Pancreas (tissue), 10 donors: ENCODE measurements around the gene TTC6. TPM values are rescaled to one million over a fixed set of nuclear protein-coding genes. Genes with fewer than 3 reads are reported as not detected.
A peak's percentile ranks its signal among the peaks of the same experiment; 100 is the strongest.

ENCODE experiments used
- ATAC-seq, 4 donors: fragments of 200-7000 bp; cut with Tn5 transposase; one replicate each; pipeline versions ENCODE4 v1.8.0 to v1.9.1; 2020; ENCODE audit warnings: mild to moderate bottlenecking in 4 of 4, moderate library complexity in 4 of 4
- DNase-seq, 6 donors: peaks; one replicate each; pipeline ENCODE4 v3.0.0-alpha.2; 2020
- FAIRE-seq: peaks from 2 replicates; lab custom pipeline; 2012; peaks lifted over from hg19 to GRCh38; lab: Jason Lieb, UNC
- H3K27ac ChIP-seq, 4 donors: fragments of 200-600 bp; sonication (generic); 1 replicate in 3 of 4; 2 replicates in 1 of 4; pipeline versions ENCODE4 v1.5.0 to v1.8.0; 2020
- H3K27me3 ChIP-seq, 4 donors: fragments of 200-600 bp; one replicate each; pipeline ENCODE4 v1.8.0; 2021
- H3K36me3 ChIP-seq, 3 donors: fragments of 200-600 bp; sonication (generic) in 1 of 3; one replicate each; pipeline versions ENCODE4 v1.5.0 to v1.8.0; 2020 to 2021
- H3K4me1 ChIP-seq, 3 donors: fragments of 200-600 bp; one replicate each; pipeline ENCODE4 v1.8.0; 2021
- H3K4me3 ChIP-seq, 4 donors: fragments of 200-600 bp; sonication (generic) in 2 of 4; one replicate each; pipeline versions ENCODE4 v1.5.0 to v1.8.0; 2020 to 2021
- H3K9me3 ChIP-seq, 4 donors: fragments of 200-600 bp; one replicate each; pipeline ENCODE4 v1.8.0; 2021
- WGBS, 2 donors: extraction: QIAGEN DNeasy Blood & Tissue Kit; methylation state at CpG; one replicate each; pipeline ENCODE4 v1.1.7; 2013; 5-methylcytosine and 5-hydroxymethylcytosine counted together
- intact Hi-C, 3 donors: fragments of 100-400 bp; cut with DNase I; formaldehyde crosslinking; loops; one replicate each; pipeline versions ENCODE4 v1.11.1 to v1.14.2; 2022
- polyA plus RNA-seq, 2 donors: library from polyadenylated mRNA; stranded (reverse); fragments of 200-250 nt; gene quantifications; one replicate each; pipeline ENCODE4 v1.2.3, GENCODE V29; 2013
- total RNA-seq, 6 donors: library from RNA; stranded (reverse); fragmentation: NEBNext Ultra II Directional in 4 of 6; extraction: Animal tissue kit (Norgen Biotek cat#: 25700) in 4 of 6; gene quantifications; one replicate each; pipeline versions ENCODE4 v1.2.1 to v1.2.4, GENCODE V29; 2021 to 2023
- TF ChIP-seq, protein P1 (sequence below), 4 donors: fragments of 200-600 bp; sonication (generic) in 3 of 4; IDR thresholded peaks; one replicate each; pipeline versions ENCODE4 v1.5.0 to v1.8.0; 2021; ENCODE audit warnings: antibody characterized with exemption in 4 of 4
- donor health status: healthy with polysubstance abuse.
- donor health status: DM: no; HTN: no; CAD: no; lungs with moderate emphysema.
- donor health status: DM: no; HTN: no; CAD: no.
- donor health status: control.
- donor health status: control.
- donor health status: Bipolar disorder and iron deficiency.
- donor health status: DM: yes; HTN: yes; CAD: no.
- donor health status: DM: no; HTN: no; CAD: no.
- donor health status: DM: no; HTN: no; CAD: no.
- donor health status: DM: yes; HTN: yes; CAD: no.

The TTC6 gene
- total and polyA plus RNA-seq, 8 donors: under 0.01 to 0.43 (median 0.19) TPM; not detected in 3

DNA sequence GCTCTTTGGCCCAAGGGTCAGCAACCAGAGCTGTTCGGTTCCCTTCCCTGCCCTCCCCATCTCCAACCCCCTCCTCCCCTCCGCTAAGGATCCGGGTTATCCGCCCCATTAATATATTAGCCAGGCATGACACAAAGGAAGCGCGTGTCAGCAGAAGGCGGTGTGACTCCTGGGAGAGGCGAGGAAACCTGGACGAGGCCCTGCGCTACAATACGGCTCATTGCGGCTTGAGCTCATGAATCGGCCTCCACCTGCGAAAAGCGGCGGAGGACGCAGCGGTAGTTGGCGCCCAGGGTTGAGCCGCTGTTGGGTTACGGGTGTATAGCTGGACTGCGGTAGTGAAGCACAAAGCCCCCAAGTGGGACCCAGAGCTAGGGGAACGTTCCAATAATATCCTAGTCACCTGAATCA, 10.3 kb upstream of the TTC6 start:
- ATAC-seq (peak in 1 of 4 donors; percentile 22), FAIRE-seq (no peak)

DNA sequence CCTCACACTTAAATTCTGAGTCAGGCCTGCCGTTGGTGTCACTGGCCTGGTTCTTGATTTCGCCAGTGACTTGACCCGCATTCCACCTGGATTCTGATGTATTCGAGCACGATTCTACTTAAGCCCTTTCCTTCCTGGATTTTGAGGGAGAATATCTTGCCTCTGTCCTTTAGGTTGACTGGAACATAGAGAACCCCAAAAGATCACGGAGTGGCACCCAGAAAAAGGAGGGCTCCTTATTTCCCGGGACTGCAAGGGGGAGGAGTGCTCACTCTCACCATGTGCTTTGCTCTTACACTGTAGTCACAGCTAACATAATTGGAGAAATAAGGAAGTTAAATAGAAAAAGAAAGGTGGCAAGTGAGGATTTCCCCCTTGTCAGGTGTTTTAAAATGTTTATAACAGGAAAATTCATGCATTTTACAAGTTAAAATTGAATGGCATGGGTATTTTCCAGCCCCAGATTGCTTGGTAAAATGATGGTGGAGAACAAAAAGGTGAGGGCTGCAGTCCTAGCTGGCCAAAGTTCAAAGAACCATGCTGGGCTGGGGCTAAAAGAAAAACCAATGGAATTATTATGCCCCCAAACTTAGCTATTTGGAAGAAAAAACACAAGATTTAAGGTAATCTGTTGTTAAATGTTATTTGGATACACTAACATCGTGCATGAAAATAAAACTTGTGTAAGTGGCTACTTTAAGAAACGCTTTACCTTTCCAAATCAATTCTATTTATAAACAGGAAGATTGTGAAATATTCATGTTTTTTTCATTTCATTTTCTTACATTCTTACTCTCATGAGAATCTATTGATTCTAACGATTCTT, 9.2 kb upstream of the TTC6 start:
- H3K36me3 ChIP-seq: no peaks in the 10 kb centered on the region
- no peak overlapping the region for H3K27ac ChIP-seq
- no peak for ATAC-seq
- intact Hi-C loops: no loop called here
- WGBS, 2 donors: 30 to 36% methylated on average over 10 of the region's 10 CpGs
- peaks cover 0 to 8% (median 0%) of the 10 kb centered on the region in 3 donors for H3K4me1 ChIP-seq
- FAIRE-seq: no peak
- DNase-seq: no peak
- peaks cover 9 to 38% (median 25%) of the 10 kb centered on the region in 4 donors for H3K27me3 ChIP-seq
- H3K9me3 ChIP-seq: peaks cover 0 to 3% (median 0%) of the 10 kb centered on the region in 4 donors
- TF ChIP-seq, protein P1, sequence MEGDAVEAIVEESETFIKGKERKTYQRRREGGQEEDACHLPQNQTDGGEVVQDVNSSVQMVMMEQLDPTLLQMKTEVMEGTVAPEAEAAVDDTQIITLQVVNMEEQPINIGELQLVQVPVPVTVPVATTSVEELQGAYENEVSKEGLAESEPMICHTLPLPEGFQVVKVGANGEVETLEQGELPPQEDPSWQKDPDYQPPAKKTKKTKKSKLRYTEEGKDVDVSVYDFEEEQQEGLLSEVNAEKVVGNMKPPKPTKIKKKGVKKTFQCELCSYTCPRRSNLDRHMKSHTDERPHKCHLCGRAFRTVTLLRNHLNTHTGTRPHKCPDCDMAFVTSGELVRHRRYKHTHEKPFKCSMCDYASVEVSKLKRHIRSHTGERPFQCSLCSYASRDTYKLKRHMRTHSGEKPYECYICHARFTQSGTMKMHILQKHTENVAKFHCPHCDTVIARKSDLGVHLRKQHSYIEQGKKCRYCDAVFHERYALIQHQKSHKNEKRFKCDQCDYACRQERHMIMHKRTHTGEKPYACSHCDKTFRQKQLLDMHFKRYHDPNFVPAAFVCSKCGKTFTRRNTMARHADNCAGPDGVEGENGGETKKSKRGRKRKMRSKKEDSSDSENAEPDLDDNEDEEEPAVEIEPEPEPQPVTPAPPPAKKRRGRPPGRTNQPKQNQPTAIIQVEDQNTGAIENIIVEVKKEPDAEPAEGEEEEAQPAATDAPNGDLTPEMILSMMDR (IDR thresholded peaks at IDR 0.05): no peak
- no peak overlapping the region for H3K4me3 ChIP-seq

More for the DNA sequence above, 10.3 kb upstream of the TTC6 start:
- H3K36me3 ChIP-seq: no peaks in the 10 kb centered on the region
- H3K9me3 ChIP-seq: peaks cover 0 to 3% (median 0%) of the 10 kb centered on the region in 4 donors
- peak overlapping the region in 1 of 4 donors; percentile 39 for H3K4me3 ChIP-seq
- TF ChIP-seq, protein P1 (IDR thresholded peaks at IDR 0.05): no peak
- H3K27me3 ChIP-seq: peaks cover 8 to 38% (median 22%) of the 10 kb centered on the region in 4 donors
- DNase-seq: peak in 1 of 6 donors; percentile 44
- intact Hi-C loops: no loop called here
- no peak overlapping the region for H3K27ac ChIP-seq
- peaks cover 0 to 8% (median 0%) of the 10 kb centered on the region in 3 donors for H3K4me1 ChIP-seq
- 23 to 28% methylated on average over 23 of the region's 23 CpGs for WGBS, 2 donors

DNA sequence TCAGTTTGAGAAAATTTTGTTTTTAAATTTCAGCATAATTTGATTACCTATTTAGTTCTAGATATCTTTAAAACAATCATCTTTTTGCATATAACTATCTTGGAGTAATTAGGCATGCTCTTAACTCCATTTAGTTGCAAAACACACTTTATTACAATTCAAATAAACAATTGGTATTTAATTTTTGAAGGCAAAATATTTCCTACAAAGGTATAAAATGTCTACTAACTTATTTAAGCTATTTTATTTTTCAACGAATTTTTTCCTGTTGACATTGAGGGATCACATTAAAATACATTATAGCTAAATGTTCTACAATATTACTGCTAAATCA, 8.7 kb upstream of the TTC6 start:
- no peak overlapping the region for H3K4me3 ChIP-seq
- FAIRE-seq (peak; percentile 69), DNase-seq (no peak), ATAC-seq (no peak)
- H3K9me3 ChIP-seq: peaks cover 0 to 3% (median 0%) of the 10 kb centered on the region in 4 donors
- intact Hi-C loops: no loop called here
- 4 to 6% methylated on average over 1 of the region's 1 CpG for WGBS, 2 donors
- H3K27ac ChIP-seq: no peak overlapping the region
- peaks cover 0 to 8% (median 0%) of the 10 kb centered on the region in 3 donors for H3K4me1 ChIP-seq
- TF ChIP-seq, protein P1 (IDR thresholded peaks at IDR 0.05): no peak
- H3K27me3 ChIP-seq: peaks cover 12 to 38% (median 25%) of the 10 kb centered on the region in 4 donors
- no peaks in the 10 kb centered on the region for H3K36me3 ChIP-seq

DNA sequence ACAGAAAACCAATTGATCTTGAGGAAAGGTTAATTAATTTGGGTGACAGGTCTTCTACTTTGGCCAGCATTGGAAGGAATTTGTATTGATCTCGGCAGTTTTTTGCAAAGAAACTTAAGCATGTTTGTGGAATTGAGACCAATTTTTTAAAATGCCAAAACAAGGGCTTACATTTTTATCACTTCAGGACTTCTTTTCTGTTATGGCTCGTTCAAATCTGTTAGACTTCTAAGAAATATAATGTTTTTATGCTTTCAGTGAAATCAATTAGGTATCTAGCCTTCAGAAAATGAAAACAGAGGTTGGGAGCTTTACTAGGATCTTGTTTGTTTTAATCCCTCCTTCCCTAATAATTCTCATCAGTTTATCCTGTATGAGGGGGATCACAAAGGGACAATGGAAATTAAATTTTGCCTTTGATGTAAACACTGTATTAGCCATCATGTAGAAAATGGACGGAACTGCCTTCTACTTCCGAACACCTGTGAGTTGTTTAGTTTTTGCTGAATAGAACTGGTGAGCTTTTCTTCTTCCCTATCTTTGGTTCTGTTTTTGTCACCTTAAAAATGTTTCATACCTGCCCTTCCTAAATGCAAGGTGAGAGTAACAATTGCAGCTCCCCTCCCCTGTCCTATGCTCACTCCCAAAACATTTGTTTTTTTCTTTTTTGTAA, 8.2 kb upstream of the TTC6 start:
- WGBS, 2 donors: 29 to 30% methylated on average over 4 of the region's 4 CpGs
- Histone ChIP-seq H3K4me1 (peaks cover 0 to 8% (median 0%) of the 10 kb centered on the region in 3 donors), H3K9me3 (peaks cover 0 to 3% (median 0%) of the 10 kb centered on the region in 4 donors), H3K36me3 (no peaks in the 10 kb centered on the region), H3K27me3 (peaks cover 12 to 38% (median 25%) of the 10 kb centered on the region in 4 donors), H3K4me3 (peak overlapping the region in 1 of 4 donors; percentile 10), H3K27ac (no peak overlapping the region)
- intact Hi-C loops: no loop called here
- DNase-seq (no peak), ATAC-seq (no peak), FAIRE-seq (no peak)
- TF ChIP-seq, protein P1 (IDR thresholded peaks at IDR 0.05): no peak
